Measurements from ENCODE around the gene AVEN. TPM values are rescaled to one million over a fixed set of nuclear protein-coding genes. Genes with fewer than 3 reads are reported as not detected.

AVEN gene
- total RNA-seq, 2 experiments from 2014 or later, result 6.3 to 13.5 TPM

- H3K9me2 ChIP-seq (ENCODE audit: insufficient read depth, low read length), result no peaks in the 10 kb centered on the region
- H3K9me3 ChIP-seq (ENCODE audit: low read length), result no peaks in the 10 kb centered on the region
- intact Hi-C loops (cut with micrococcal nuclease; ENCODE audit: unreplicated experiment), result no loop called here
- H3K4me1 ChIP-seq (ENCODE audit: insufficient read depth, low read length, poor library complexity, severe bottlenecking), result no peaks in the 10 kb centered on the region
- H3K4me2 ChIP-seq (ENCODE audit: low read length), result no peak overlapping the region
- POLR2A ChIA-PET, result interaction anchor here (1.2 kb wide), 1 partner anchor 9 kb away, joined by 4 read pairs; no protein-coding TSS in a partner anchor
- TF ChIP-seq CTCF (conservative IDR thresholded peaks at IDR 0.05; ENCODE audit: low read length), result no peak
- TF ChIP-seq EZH2phosphoT487 (IDR thresholded peaks at IDR 0.05; ENCODE audit: borderline replicate concordance, low read depth, low read length), result no peak
- no peak overlapping the region for H3K27ac ChIP-seq (ENCODE audit: low read depth, low read length, poor library complexity, severe bottlenecking)
- H2AFZ ChIP-seq (ENCODE audit: low read length), result no peak overlapping the region
- BruUV-seq (replicated peaks), result no TSS peak
- no peak overlapping the region for H3K4me3 ChIP-seq (ENCODE audit: low read depth, low read length, poor library complexity, severe bottlenecking)
- CTCF ChIA-PET (ENCODE audit: unreplicated experiment), result no interaction called here
- H4K20me1 ChIP-seq (ENCODE audit: insufficient read depth, low read length), result no peaks in the 10 kb centered on the region
- H3K79me2 ChIP-seq (ENCODE audit: insufficient read depth, low read depth, low read length), result no peaks in the 10 kb centered on the region
- H3K36me3 ChIP-seq (ENCODE audit: insufficient read depth, low read length), result no peaks in the 10 kb centered on the region
- no peak for DNase-seq (ENCODE audit: low spot score)
These were observed 115.6 kb downstream of the AVEN start for GRCh38 chr15:33923446-33923845.

GRCh38 chr15:33915571-33916407 lies 123.2 kb downstream of the AVEN start:
- CTCF ChIA-PET (ENCODE audit: unreplicated experiment), result no interaction called here
- Histone ChIP-seq H3K9me3 (ENCODE audit: low read length) (no peaks in the 10 kb centered on the region), H3K79me2 (ENCODE audit: insufficient read depth, low read depth, low read length) (no peaks in the 10 kb centered on the region), H3K4me2 (ENCODE audit: low read length) (no peak overlapping the region), H2AFZ (ENCODE audit: low read length) (no peak overlapping the region), H3K27ac (ENCODE audit: low read depth, low read length, poor library complexity, severe bottlenecking) (no peak overlapping the region), H4K20me1 (ENCODE audit: insufficient read depth, low read length) (no peaks in the 10 kb centered on the region), H3K4me1 (ENCODE audit: insufficient read depth, low read length, poor library complexity, severe bottlenecking) (no peaks in the 10 kb centered on the region), H3K4me3 (ENCODE audit: low read depth, low read length, poor library complexity, severe bottlenecking) (no peak overlapping the region), H3K9me2 (ENCODE audit: insufficient read depth, low read length) (no peaks in the 10 kb centered on the region), H3K36me3 (ENCODE audit: insufficient read depth, low read length) (no peaks in the 10 kb centered on the region)
- BruUV-seq (replicated peaks), result no TSS peak
- no peak for DNase-seq (ENCODE audit: low spot score)
- intact Hi-C loops (cut with micrococcal nuclease; ENCODE audit: unreplicated experiment), result no loop called here
- TF ChIP-seq CTCF (conservative IDR thresholded peaks at IDR 0.05; ENCODE audit: low read length) (no peak), EZH2phosphoT487 (IDR thresholded peaks at IDR 0.05; ENCODE audit: borderline replicate concordance, low read depth, low read length) (no peak)
- POLR2A ChIA-PET, result no interaction called here

GRCh38 chr15:33913459-33913858 lies 125.5 kb downstream of the AVEN start:
- intact Hi-C loops (cut with micrococcal nuclease; ENCODE audit: unreplicated experiment), result no loop called here
- no TSS peak for BruUV-seq (replicated peaks)
- CTCF ChIA-PET (ENCODE audit: unreplicated experiment), result no interaction called here

More at GRCh38 chr15:33913459-33913858, 125.5 kb downstream of the AVEN start:
- POLR2A ChIA-PET, result no interaction called here
- Histone ChIP-seq H3K4me2 (ENCODE audit: low read length) (no peak overlapping the region), H2AFZ (ENCODE audit: low read length) (no peak overlapping the region), H3K9me2 (ENCODE audit: insufficient read depth, low read length) (no peaks in the 10 kb centered on the region), H3K4me3 (ENCODE audit: low read depth, low read length, poor library complexity, severe bottlenecking) (no peak overlapping the region), H3K4me1 (ENCODE audit: insufficient read depth, low read length, poor library complexity, severe bottlenecking) (no peaks in the 10 kb centered on the region), H4K20me1 (ENCODE audit: insufficient read depth, low read length) (no peaks in the 10 kb centered on the region), H3K79me2 (ENCODE audit: insufficient read depth, low read depth, low read length) (no peaks in the 10 kb centered on the region), H3K9me3 (ENCODE audit: low read length) (no peaks in the 10 kb centered on the region), H3K36me3 (ENCODE audit: insufficient read depth, low read length) (no peaks in the 10 kb centered on the region), H3K27ac (ENCODE audit: low read depth, low read length, poor library complexity, severe bottlenecking) (no peak overlapping the region)
- TF ChIP-seq CTCF (conservative IDR thresholded peaks at IDR 0.05; ENCODE audit: low read length) (no peak), EZH2phosphoT487 (IDR thresholded peaks at IDR 0.05; ENCODE audit: borderline replicate concordance, low read depth, low read length) (no peak)
- no peak for DNase-seq (ENCODE audit: low spot score)
